ENCODE data around the gene GARS1. TPM values are rescaled to one million over a fixed set of nuclear protein-coding genes. Genes with fewer than 3 reads are reported as not detected.
A peak's percentile ranks its signal among the peaks of the same experiment; 100 is the strongest.

Gene GARS1
- total and polyA plus RNA-seq, 9 of the 15 experiments (the other 6 are each of a cell fraction or from before 2014, with no cell fraction given), result 142 to 769 (median 272) TPM

DNA sequence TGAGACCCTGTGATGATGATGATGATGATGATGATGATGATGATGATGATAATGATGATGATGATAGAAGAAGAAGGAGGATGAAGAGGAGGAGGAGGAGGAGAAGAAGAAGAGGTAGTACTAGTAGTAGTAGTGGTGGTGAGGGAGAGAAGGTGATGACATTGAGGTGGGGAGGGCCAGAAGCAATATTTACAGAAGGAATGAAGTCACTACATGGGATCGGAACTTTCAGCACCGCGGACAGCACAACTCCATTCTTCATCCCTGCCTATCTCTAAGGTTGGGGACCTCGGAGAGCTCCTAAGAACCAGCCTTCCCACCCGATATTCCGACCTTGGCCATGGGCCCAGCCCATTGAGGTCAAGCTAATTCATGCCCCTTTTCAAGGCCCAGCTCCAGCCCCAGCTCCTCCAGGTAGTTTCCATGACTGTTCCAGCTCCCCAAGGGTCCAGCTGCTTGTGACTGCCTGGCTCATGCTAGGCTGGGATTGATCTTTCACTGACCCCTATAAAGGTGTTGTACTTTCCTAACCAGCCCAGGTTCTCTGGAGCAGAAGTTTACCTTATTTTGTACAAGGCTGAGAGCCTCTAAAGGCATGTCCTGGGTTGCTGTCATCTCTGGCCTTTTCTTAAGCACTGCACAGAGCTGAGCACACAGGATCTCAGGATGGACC, 77.3 kb downstream of the GARS1 start (continued):
- TF ChIP-seq, protein P1, sequence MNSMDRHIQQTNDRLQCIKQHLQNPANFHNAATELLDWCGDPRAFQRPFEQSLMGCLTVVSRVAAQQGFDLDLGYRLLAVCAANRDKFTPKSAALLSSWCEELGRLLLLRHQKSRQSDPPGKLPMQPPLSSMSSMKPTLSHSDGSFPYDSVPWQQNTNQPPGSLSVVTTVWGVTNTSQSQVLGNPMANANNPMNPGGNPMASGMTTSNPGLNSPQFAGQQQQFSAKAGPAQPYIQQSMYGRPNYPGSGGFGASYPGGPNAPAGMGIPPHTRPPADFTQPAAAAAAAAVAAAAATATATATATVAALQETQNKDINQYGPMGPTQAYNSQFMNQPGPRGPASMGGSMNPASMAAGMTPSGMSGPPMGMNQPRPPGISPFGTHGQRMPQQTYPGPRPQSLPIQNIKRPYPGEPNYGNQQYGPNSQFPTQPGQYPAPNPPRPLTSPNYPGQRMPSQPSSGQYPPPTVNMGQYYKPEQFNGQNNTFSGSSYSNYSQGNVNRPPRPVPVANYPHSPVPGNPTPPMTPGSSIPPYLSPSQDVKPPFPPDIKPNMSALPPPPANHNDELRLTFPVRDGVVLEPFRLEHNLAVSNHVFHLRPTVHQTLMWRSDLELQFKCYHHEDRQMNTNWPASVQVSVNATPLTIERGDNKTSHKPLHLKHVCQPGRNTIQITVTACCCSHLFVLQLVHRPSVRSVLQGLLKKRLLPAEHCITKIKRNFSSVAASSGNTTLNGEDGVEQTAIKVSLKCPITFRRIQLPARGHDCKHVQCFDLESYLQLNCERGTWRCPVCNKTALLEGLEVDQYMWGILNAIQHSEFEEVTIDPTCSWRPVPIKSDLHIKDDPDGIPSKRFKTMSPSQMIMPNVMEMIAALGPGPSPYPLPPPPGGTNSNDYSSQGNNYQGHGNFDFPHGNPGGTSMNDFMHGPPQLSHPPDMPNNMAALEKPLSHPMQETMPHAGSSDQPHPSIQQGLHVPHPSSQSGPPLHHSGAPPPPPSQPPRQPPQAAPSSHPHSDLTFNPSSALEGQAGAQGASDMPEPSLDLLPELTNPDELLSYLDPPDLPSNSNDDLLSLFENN (IDR thresholded peaks at IDR 0.05; ENCODE audit: low read depth in 2 of 2, low read length in 2 of 2), result no peak
- TF ChIP-seq GMEB1 (CRISPR knock-in tag; IDR thresholded peaks at IDR 0.05) (no peak), MEF2A (IDR thresholded peaks at IDR 0.05; ENCODE audit: control insufficient read depth, low read depth, low read length) (no peak), POLR2AphosphoS2 (IDR thresholded peaks at IDR 0.05; ENCODE audit: low read length) (no peak), CBFB (CRISPR knock-in tag; IDR thresholded peaks at IDR 0.05) (no peak), RAD51 (IDR thresholded peaks at IDR 0.05; ENCODE audit: borderline replicate concordance, low read depth) (no peak), BRD9 (IDR thresholded peaks at IDR 0.05; ENCODE audit: low read depth, partially characterized antibody) (no peak), TAF9B (IDR thresholded peaks at IDR 0.05; ENCODE audit: partially characterized antibody) (no peak), RCOR1 (IDR thresholded peaks at IDR 0.05; ENCODE audit: borderline replicate concordance in 1 of 2, low read depth in 2 of 2, low read length in 2 of 2) (peak in 1 of 2 experiments; percentile 96; a peak in 2 of 4 replicates), GABPB1 (CRISPR knock-in tag; IDR thresholded peaks at IDR 0.05) (peak; percentile 80), ZNF274 (IDR thresholded peaks at IDR 0.05; ENCODE audit: borderline replicate concordance, low read depth, low read length) (no peak), TAF15 (IDR thresholded peaks at IDR 0.05; ENCODE audit: low read depth, low read length) (no peak), MCM7 (IDR thresholded peaks at IDR 0.05) (no peak), BRD4 (IDR thresholded peaks at IDR 0.05) (no peak)
- TF ChIP-seq, protein P2, sequence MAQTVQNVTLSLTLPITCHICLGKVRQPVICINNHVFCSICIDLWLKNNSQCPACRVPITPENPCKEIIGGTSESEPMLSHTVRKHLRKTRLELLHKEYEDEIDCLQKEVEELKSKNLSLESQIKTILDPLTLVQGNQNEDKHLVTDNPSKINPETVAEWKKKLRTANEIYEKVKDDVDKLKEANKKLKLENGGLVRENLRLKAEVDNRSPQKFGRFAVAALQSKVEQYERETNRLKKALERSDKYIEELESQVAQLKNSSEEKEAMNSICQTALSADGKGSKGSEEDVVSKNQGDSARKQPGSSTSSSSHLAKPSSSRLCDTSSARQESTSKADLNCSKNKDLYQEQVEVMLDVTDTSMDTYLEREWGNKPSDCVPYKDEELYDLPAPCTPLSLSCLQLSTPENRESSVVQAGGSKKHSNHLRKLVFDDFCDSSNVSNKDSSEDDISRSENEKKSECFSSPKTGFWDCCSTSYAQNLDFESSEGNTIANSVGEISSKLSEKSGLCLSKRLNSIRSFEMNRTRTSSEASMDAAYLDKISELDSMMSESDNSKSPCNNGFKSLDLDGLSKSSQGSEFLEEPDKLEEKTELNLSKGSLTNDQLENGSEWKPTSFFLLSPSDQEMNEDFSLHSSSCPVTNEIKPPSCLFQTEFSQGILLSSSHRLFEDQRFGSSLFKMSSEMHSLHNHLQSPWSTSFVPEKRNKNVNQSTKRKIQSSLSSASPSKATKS (CRISPR knock-in tag; IDR thresholded peaks at IDR 0.05), result no peak
- TF ChIP-seq, protein P3, sequence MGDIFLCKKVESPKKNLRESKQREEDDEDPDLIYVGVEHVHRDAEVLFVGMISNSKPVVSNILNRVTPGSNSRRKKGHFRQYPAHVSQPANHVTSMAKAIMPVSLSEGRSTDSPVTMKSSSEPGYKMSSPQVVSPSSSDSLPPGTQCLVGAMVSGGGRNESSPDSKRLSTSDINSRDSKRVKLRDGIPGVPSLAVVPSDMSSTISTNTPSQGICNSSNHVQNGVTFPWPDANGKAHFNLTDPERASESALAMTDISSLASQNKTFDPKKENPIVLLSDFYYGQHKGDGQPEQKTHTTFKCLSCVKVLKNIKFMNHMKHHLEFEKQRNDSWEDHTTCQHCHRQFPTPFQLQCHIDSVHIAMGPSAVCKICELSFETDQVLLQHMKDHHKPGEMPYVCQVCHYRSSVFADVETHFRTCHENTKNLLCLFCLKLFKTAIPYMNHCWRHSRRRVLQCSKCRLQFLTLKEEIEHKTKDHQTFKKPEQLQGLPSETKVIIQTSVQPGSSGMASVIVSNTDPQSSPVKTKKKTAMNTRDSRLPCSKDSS (IDR thresholded peaks at IDR 0.05; ENCODE audit: low read depth, partially characterized antibody), result no peak
